Hypothalamus (tissue), 51 donors: Measurements from ENCODE around the gene MYH10.

Experiments used
- DNase-seq, 51 donors: peaks; one replicate each; lab custom pipeline; 2025; lab: John Stamatoyannopoulos, UW

MYH10 gene

GRCh38 chr17:8649157-8650118 is 18.9 kb upstream of the MYH10 start:
- no peak for DNase-seq

GRCh38 chr17:8647956-8648355 is 17.4 kb upstream of the MYH10 start:
- DNase-seq: no peak

- DNase-seq: no peak
Observed at GRCh38 chr17:8647202-8647601, 16.7 kb upstream of the MYH10 start.

GRCh38 chr17:8644507-8644902 is 14.0 kb upstream of the MYH10 start:
- no peak for DNase-seq

GRCh38 chr17:8643855-8644506 is 13.5 kb upstream of the MYH10 start:
- DNase-seq: no peak

- no peak for DNase-seq
Observed at GRCh38 chr17:8639709-8640108, 9.2 kb upstream of the MYH10 start.

GRCh38 chr17:8632061-8632460 is 1.5 kb upstream of the MYH10 start:
- DNase-seq: no peak

- DNase-seq: no peak
Observed at GRCh38 chr17:8631554-8631877, 991 bp upstream of the MYH10 start.

GRCh38 chr17:8630802-8631553 is 453 bp upstream of the MYH10 start:
- DNase-seq: peak; percentile 77 to 99 (median 98)

GRCh38 chr17:8629371-8630226 is 926 bp downstream of the MYH10 start:
- DNase-seq: peak in 25 of 51 donors; percentile 8 to 63 (median 23)

- peak in 2 of 51 donors; percentile 1 to 2 for DNase-seq
Observed at GRCh38 chr17:8628609-8629169, 1.8 kb downstream of the MYH10 start.

GRCh38 chr17:8628172-8628571 is 2.4 kb downstream of the MYH10 start:
- DNase-seq: no peak

- DNase-seq: no peak
Observed at GRCh38 chr17:8623591-8623990, 6.9 kb downstream of the MYH10 start.

- DNase-seq: no peak
Observed at GRCh38 chr17:8622191-8622590, 8.3 kb downstream of the MYH10 start.

GRCh38 chr17:8621585-8621984 is 8.9 kb downstream of the MYH10 start:
- DNase-seq: no peak

- DNase-seq: no peak
Observed at GRCh38 chr17:8619294-8619693, 11.2 kb downstream of the MYH10 start.

GRCh38 chr17:8618825-8619224 is 11.7 kb downstream of the MYH10 start:
- DNase-seq: no peak

GRCh38 chr17:8614988-8615387 is 15.5 kb downstream of the MYH10 start:
- no peak for DNase-seq

- DNase-seq: no peak
Observed at GRCh38 chr17:8611619-8612298, 18.8 kb downstream of the MYH10 start.
